ENCODE measurements around the gene TRAPPC8.
"Not testable (repeated sequence)": the region's sequence is repeated elsewhere in the genome, so short reads cannot be mapped to it uniquely, and the experiment has no call there.

Gene TRAPPC8

DNA sequence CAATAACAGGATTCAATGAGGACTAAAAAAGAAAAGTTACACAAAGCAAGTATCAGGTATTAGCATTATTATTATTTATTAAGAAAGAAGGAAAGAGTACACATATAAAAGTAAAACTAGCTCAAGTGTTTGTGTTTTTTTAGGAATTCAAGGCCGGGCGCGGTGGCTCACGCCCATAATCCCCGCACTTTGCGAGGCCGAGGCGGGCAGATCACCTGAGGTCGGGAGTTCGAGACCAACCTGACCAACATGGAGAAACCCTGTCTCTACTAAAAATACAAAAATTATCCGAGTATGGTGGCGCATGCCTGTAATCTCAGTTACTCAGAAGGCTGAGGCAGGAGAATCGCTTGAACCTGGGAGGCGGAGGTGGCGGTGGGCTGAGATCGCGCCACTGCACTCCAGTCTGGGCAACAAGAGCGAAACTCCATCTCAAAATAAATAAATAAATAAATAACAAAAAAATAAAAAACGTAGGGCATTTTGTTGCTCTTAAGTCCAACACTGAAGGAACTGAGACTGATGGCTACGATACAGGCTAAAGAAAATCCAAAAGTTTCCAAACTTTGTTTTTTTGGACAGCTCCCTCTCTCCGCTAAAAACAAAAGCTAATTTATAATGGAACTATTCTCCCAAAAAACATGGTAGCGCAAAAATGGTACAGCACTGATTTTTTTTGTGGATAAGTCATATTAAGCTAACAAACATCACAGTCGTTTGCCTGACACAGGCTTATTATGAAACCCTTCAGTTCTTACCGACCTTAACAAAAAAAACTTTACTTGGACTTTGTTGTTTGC lies 1.7 kb downstream of the TRAPPC8 start:
- no peak for DNase-seq

DNA sequence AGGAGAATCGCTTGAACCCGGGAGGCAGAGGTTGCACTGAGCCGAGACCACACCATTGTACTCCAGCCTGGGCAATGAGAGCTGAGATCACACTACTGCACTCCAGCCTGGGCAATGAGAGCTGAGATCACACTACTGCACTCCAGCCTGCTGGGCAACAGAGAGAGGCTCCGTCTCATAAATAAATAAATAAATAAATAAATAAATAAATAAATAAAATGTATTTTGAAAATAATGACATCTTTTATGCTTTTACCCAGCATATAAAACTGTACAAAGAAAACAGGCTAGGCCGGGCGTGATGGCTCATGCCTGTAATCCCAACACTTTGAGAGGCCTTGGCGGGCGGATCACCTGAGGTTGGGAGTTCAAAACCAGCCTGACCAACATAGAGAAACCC lies 8.2 kb downstream of the TRAPPC8 start:
- DNase-seq = not testable (repeated sequence)

DNA sequence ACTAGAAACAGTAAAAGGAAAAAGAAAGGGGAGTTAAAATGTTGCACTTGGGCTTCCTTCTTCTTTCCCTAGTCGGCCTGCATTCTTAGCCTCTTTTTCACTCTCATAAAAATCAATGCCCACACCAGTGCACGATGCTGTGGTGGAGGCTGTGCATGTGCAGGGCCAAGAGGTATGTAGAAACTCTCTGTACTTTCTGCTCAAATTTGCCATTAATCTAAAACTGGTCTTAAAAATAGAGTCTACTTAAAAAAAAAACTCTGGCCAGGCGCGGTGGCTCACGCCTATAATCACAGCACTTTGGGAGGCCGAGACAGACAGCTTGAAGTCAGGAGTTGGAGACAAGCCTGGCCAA lies 11.1 kb downstream of the TRAPPC8 start:
- DNase-seq = no peak

DNA sequence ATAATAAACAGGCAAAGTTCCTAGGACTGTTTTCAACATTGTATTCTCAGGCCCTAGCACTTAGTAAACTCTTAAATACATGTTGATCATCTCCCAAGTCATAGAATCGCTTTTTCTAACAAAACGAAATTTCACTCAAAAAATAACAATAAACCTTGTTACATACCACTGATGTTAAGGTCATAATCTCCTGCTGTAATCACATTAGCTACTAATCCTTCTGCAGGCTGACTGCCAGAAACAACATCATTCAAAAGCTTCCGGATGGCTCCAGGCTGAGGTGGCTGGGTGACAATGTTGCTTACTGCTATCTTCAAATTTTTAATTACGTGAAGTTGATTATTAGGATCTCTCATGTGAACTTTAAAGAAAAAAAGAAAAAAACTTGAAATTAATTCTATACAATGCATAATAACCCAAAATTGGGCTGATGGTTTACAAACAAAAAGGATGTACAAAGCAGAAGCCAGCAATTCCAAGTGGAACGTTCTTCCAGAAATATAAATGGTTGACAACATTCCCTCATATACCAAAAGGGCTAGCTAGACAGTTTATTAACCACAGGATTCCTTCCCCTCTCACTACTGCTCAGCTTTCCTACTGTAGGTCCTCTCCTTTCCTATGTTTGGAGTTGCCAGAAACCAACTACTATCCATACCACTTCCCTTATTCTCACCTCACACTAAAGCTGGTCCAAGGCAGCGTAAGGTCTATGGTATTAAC lies 11.6 kb downstream of the TRAPPC8 start:
- DNase-seq = no peak

DNA sequence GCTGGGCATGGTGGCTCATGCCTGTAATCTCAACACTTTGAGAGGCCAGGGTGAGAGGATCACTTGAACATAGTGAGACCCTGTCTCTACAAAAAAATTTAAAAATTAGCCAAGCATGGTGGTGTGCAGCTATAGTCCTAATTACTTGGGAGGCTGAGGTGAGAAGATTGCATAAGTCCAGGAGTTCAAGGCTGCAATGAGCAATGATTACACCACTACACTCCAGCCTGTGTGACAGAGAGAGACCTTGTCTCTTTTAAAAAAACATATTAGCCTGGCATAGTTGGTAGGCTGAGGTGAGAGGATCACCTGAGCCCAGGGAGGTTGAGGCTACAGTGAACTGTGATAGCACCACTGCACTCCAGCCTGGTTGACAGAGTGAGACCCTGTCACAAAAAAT lies 13.7 kb downstream of the TRAPPC8 start:
- no peak for DNase-seq

DNA sequence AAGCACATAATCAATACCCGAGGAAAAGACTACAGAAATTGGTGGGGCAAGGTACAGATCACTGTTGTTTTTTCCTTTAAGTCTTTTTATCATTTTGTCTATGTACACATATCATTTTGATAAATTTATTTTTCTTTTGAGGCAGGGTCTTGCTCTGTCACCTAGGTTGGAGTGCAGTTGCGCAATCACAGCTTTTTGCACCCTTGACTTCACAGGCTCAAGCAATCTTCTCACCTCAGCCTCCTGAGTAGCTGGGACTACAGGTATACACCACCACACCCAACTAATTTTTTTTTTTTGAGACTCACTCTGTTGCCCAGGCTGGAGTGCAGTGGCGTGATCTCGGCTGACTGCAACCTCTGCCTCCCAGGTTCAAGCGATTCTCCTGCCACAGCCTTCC lies 15.9 kb downstream of the TRAPPC8 start:
- DNase-seq = not testable (repeated sequence)

DNA sequence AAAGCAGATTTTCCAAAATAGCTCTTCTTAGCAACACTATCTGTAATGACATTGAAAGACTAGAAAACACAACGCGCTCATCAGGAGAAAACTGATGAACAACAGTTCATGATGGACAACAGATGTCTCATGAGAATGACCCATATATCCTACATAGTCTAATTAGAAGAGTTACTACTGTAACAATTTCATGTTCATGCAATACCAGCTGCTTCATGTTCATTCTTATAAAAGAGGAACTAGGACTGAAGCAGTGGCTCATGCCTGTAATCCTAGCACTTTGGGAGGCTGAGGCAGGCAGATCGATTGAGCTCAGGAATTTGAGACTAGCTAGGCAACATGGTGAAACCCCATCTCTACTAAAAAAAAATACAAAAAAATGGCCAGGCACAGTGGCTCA lies 22.7 kb downstream of the TRAPPC8 start:
- no peak for DNase-seq

DNA sequence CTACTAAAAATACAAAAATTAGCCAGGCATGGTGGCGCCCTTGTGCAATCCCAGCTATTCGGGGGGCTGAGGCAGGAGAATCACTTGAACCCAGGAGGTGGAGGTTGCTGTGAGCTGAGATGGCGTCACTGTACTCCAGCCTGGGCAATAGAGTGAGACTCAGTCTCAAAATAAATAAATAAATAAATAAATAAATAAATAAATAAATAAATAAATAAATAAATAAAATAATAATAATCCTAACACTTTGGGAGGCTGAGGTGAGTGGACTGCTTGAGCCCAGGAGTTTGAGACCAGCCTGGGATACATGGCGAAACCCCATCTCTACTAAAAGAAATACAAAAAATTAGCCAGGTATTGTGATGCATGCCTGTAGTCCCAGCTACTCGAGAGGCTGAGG lies 23.6 kb downstream of the TRAPPC8 start:
- DNase-seq = not testable (repeated sequence)

DNA sequence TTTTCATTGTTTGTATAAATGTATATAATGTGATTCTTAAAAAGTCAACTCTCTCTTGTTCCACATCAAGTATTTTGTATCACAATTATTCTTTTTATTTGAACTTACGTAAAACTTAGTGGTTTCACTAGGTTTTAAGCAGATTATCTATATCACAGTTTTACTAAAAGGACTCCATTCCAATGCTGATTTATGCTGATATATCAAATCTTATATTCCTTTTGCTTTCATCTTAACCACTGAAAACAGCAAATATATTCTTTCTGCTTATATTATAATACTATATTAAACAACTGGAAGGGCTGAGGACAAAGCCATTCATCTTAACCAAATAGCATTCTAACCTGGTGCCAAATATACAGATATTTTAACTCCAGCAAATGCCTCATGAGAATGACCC lies 24.2 kb downstream of the TRAPPC8 start:
- DNase-seq = no peak

DNA sequence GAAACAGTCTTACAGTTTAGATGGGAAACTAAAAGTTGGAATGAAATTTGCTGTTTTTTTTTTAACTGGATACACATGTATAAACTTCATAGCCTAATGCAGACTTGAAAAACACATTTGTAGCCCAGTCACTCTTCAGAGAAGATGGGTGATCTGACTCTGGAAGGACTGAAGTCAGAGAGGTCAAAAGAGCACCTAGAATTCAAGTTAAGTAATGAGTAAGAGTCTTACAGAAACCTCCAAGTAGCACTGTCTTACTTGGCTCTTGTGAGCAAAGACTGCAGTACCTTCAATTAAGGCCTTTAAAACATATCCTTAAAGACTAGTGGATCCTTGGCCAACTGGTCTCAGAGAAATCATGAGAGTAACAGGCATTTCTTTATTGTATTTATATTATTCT lies 41.9 kb downstream of the TRAPPC8 start:
- no peak for DNase-seq

DNA sequence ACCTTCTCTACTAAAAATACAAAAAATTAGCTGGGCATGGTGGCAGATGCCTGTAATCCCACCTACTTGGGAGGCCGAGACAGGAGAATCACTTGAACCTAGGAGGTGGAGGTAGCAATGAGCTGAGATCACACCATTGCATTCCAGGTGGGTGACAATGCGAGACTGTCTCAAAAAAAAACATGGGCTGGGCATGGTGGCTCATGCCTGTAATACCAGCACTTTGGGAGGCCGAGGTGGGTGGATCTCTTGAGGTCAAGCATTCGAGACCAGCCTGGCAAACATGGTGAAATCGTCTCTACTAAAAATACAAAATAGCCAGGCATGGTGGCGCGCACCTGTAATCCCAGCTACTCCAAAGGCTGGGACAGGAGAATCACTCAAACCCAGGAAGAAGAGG lies 43.2 kb downstream of the TRAPPC8 start:
- not testable (repeated sequence) for DNase-seq

DNA sequence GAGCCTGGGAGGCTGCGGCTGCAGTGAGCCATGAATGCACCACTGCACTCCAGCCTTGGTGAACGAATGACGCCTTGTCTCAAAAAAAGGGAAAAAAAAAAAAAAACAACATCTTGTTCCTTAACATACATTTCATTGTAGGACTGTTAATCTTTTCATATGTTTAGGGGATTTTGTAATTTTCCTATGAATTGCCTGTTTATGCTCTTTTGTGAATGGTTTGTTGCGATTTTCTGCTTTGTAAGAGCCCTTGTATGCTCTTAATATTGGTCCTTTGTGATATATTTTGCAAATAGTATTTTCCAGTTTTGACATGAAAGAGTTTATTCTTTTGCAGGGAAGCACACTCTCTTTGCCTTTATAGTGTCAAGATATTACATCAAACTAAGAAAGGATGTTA lies 50.0 kb downstream of the TRAPPC8 start:
- no peak for DNase-seq

DNA sequence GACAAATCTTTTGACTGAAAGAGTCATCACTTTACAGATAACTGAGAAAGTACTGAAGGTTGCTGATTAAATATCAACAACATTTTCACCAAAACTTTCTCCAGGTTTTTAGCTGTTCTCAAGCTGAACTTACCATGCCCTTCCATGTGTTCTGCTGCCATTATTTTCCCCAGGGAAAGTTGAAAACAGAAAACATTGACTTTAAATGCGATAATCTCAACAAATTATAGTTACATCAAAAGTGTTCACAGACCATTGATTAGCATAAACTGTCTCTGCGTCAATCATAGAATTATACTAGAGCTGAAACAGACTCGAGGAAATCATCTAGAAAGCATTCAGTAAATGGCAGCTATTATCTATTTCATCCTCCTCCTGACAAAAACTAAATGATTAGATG lies 51.4 kb downstream of the TRAPPC8 start:
- no peak for DNase-seq

DNA sequence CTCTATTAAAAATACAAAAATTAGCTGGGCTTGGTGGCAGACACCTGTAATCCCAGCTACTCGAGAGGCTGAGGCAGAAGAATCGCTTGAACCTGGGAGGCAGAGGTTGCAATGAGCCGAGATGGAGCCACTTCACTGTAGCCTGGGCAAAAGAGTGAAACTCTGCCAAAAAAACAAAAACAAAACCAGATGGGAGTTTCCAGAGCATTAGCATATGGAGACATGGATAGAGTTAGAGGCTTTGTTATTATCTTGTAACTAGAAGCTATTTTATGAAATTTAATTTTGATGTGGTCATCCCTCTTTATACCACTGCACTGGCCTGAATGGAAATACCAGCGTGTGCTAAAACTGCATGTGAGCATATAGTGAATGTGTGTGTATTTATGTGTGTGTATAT lies 58.9 kb downstream of the TRAPPC8 start:
- DNase-seq = no peak

DNA sequence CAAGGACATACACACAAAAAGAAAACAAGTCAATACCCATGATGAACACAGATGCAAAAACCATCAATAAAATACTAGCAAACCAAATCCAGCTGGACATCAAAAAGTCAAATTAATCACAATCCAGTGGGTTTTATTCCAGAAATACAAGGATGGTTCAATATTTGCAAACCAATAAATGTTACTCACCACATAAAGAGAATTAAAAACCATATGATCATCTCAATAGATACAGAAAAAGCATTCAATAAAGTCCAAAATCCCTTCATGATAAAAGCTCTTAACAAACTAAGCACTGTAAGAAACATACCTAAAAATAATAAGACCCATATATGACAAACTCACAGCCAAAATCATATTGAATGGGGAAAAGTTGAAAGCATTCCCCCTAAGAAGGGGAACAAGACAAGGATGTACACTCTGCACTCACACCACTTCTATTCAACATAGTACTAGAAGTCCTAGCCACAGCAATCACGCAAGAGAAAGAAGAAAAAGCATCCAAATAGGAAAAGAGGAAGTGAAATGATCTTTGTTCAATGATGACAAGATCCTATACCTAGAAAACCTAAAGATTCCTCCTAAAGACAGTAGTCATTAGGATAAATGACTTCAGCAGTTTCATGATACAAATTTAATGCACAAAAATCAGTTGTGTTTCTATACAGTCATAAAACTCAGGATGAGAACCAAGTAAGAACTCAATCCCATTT lies 62.6 kb downstream of the TRAPPC8 start:
- DNase-seq = no peak

DNA sequence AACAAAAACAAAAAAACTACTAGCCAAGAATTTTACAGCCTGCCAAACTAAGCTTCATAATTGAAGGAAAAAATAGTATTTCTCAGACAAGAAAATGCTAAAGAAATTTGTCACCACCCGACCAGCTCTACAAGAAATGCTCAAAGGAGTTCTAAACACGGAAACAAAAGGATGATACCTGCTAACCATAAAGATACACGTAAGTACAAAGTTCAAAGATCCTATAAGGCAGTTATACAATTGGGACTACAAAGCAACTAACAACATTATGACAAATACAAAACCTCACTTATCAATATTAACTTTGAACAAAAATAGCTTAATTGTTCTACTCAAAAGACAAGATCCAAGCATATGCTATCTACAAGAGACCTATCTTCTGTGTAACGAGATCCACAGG lies 64.6 kb downstream of the TRAPPC8 start:
- no peak for DNase-seq

DNA sequence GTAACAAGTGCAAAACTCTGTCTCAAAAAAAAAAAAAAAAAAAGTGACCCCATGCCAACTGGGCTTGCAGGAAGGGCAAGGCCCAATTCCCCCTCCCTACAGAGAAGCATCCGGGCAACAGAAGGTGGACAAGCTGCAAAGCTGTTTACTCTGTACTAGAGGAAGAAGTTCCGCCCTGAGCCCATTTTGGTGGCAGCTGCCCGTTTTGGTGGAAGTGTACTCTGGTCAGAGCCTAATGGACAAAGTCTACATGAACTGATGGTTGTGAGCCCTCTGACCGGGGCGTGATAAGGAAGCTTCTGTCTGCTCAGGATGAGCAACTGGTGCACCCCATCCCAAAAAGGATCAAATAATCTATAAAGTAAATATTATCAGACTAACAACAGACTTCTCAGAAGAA lies 65.0 kb downstream of the TRAPPC8 start:
- DNase-seq = no peak

DNA sequence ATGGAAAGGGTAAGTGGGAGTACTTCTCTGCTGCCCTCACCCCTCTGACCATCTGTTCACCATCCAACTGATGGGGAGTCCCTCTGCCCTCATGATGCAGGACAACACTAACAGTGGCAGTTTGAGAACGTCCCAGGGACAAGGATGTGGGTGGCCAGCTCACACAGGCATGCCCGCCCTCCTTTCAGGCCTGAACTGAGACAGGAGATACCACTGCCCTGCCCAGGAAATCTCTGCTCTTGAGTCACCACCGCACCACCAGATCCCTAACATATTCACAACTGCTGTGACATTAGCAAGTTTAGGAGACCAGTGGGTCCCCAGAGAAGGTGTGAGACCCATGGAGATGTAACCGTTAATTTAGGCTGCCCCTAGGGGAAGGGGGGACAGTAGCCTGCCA lies 66.2 kb downstream of the TRAPPC8 start:
- no peak for DNase-seq

DNA sequence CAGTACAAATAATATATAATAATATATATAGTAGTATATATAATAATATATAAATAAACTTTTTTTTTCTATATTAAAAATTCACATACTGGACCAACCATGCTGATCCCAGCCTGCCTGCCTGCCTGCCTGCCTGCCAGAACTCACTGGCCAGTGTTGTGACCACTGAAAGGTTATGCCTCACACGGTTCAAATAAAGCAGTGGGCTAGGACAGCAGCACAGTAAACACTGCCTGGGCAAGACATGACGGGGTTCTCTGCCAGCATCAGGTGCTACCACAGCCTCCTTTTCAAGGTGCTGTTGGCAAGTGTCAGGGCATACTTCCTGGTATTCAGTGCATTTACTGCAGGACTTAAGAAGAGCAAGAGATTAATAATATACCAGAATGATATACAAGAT lies 67.6 kb downstream of the TRAPPC8 start:
- no peak for DNase-seq

DNA sequence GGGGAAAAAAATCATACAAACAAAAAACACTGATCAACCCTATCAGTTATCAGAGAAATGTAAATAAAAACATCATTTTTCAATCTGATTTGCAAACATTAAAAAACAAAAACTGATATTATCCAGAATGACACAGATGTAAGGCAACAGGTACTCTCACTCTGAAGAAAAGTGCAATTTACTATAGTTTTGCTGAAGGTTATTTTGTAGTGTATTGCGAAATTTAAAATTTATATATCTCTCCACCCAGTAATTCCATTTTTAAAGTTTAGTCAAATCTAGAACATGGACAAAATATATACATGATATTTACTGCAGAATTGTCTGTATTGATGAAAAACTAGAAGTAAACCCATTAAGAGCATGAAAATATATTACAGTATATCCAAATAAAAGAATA lies 79.8 kb downstream of the TRAPPC8 start:
- no peak for DNase-seq

DNA sequence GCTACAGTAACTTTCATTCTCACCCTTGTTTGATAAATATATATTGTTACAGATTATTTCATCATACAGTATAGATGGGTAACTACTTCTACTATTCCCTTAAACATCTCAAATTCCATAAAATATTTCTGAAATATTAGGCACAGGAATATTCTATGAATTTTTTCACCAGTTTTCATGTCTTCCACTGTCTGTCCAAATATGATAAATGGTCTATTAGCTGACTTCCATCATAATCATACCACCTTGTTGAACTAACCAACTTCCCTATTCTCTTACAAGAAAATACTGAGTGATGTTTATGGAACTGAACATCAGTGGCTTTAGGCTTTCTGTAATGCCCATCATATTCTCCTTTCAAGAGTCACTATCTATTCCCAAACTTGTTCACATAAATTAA lies 82.4 kb downstream of the TRAPPC8 start:
- DNase-seq = no peak

DNA sequence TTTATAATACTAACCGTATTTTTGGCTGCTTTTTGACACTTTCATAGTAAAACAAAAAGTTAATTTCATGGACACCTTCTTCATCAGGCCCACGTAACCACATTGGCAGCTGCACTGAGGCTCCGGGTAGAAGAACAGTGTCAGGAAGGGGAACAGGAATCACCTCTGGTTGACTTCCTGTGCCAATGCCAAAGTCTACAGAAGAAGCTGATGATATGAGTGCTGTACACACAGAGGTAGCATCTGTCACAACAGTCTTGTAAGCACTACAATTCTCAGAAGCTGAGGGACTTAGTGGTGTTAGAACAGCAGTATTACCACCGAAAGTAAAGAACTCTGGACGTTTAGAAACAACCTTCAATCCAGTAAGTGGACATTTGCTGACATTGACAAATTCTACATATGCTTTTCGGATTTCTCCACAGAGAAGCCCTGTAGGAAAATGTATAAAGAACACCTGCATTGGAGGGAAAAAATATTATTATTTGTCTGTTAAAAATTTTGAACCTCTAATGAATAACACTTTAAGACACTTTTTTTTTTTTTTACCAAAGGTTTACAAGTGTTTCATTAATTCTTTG lies 85.3 kb downstream of the TRAPPC8 start:
- no peak for DNase-seq

DNA sequence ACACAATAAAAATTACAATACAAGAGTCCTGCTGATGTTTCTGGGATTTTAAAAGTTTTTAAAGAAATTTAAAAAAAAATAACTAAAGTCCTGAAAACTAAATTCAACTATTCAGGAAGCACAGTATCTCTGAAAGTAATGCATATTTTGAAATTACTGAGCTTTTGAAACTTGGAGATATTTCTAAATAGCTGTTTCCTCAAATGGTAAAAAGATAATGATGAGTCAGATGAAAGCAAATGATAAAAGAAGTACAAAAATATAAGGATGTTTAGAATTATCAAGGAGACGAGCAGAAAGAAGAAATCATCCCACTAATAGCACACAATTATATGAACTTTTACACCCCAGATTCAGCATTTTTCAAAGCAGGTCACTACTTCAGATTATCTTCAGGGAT lies 92.1 kb downstream of the TRAPPC8 start:
- DNase-seq = no peak

DNA sequence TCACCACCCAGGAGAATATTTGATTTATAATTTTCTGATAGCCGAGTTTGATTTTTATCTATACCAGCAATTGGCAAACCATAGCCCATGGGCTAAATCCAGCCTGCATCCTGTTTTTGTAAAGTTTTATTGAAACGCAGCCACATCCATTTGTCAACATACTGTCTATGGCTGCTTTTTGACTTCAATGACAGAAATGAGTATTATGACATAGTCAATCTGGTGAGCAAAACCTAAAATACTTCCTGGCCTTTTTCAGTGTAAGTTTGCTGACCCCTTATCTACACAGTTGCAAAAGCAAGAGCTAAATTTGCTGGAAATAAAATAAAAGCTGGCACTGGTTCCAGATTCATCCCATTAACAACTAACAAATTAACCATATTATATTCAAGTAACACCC lies 102.4 kb downstream of the TRAPPC8 start:
- no peak for DNase-seq

All from CD4-positive, alpha-beta T cell treated with Interleukin-12 subunit alpha and Interleukin-12 subunit beta, for 1 hour (primary cell).